KMS-11 (cell line): ENCODE measurements around the gene CCNF.

ENCODE experiments used
- H2AFZ ChIP-seq: fragments of 200-600 bp; sonication (generic); 2 replicates; pipeline ENCODE4 v1.6.1; 2016; ENCODE audit warnings: antibody characterized with exemption, mixed run types, low read depth
- H3K27ac ChIP-seq: fragments of 200-600 bp; sonication (generic); 2 replicates; pipeline ENCODE4 v1.6.1; 2016; ENCODE audit warnings: mild to moderate bottlenecking, mixed run types
- H3K27me3 ChIP-seq: fragments of 200-600 bp; sonication (generic); 2 replicates; pipeline ENCODE4 v1.6.1; 2017; ENCODE audit warnings: mild to moderate bottlenecking, low read depth, mixed run types, moderate library complexity; ENCODE audit not compliant: insufficient read depth
- H3K36me3 ChIP-seq: fragments of 200-600 bp; sonication (generic); 2 replicates; pipeline ENCODE4 v1.6.1; 2017; ENCODE audit warnings: mild to moderate bottlenecking, mixed run types; ENCODE audit not compliant: insufficient read depth
- H3K4me1 ChIP-seq: fragments of 200-600 bp; sonication (generic); 2 replicates; pipeline ENCODE4 v1.6.1; 2016; ENCODE audit warnings: mild to moderate bottlenecking, low read depth, mixed run types; ENCODE audit not compliant: poor library complexity, severe bottlenecking
- H3K4me2 ChIP-seq: fragments of 200-600 bp; sonication (generic); 2 replicates; pipeline ENCODE4 v1.7.0; 2016; ENCODE audit warnings: mild to moderate bottlenecking, mixed run types
- H3K4me3 ChIP-seq: fragments of 200-600 bp; sonication (generic); IDR thresholded peaks from 2 replicates; pipeline ENCODE4 v1.6.1; 2017; ENCODE audit warnings: low read depth, low read length, mixed read lengths; ENCODE audit not compliant: insufficient read depth
- H3K79me2 ChIP-seq: fragments of 200-600 bp; sonication (generic); 2 replicates; pipeline ENCODE4 v1.6.1; 2016; ENCODE audit warnings: low read depth, mixed run types; ENCODE audit not compliant: insufficient read depth
- H3K9ac ChIP-seq: fragments of 200-600 bp; sonication (generic); 2 replicates; pipeline ENCODE4 v1.6.1; 2016; ENCODE audit warnings: mild to moderate bottlenecking, mixed run types
- H4K20me1 ChIP-seq: fragments of 200-600 bp; sonication (generic); 2 replicates; pipeline ENCODE4 v1.6.1; 2016; ENCODE audit warnings: mild to moderate bottlenecking, mixed run types; ENCODE audit not compliant: insufficient read depth
- CTCF ChIP-seq: fragments of 200-600 bp; sonication (generic); conservative IDR thresholded peaks from 2 replicates; pipeline ENCODE4 v1.6.1; 2017; ENCODE audit warnings: low read depth, mild to moderate bottlenecking, antibody characterized with exemption, low read length, moderate library complexity, mixed read lengths

CCNF gene

DNA sequence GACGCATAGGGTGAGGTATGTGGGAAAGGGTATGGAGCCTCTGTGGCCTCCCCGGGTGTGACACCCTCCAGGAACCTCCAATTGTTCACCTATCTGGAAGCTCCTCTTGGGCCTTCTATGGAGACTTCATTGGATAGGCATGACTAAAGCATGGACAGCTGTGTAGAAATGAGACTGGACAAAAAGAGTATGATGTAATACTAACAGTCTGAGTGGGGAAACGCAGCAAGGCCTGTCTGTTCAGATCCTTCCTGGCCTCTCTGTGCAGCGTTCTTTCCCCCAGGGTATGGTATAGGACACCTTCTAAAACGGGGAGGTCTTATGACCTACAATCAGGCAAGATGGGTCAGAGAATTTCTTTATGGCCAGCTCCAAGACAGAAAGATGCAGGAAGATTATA lies 30.7 kb upstream of the CCNF start:
- no peaks in the 10 kb centered on the region for H3K27me3 ChIP-seq
- H3K36me3 ChIP-seq = no peaks in the 10 kb centered on the region
- no peaks in the 10 kb centered on the region for H4K20me1 ChIP-seq
- no peak overlapping the region for H3K27ac ChIP-seq
- H3K9ac ChIP-seq = no peak overlapping the region
- H2AFZ ChIP-seq = no peak overlapping the region
- no peak for TF ChIP-seq CTCF
- H3K4me3 ChIP-seq = no peak overlapping the region
- no peak overlapping the region for H3K4me2 ChIP-seq
- H3K79me2 ChIP-seq = no peaks in the 10 kb centered on the region
- H3K4me1 ChIP-seq = no peaks in the 10 kb centered on the region

DNA sequence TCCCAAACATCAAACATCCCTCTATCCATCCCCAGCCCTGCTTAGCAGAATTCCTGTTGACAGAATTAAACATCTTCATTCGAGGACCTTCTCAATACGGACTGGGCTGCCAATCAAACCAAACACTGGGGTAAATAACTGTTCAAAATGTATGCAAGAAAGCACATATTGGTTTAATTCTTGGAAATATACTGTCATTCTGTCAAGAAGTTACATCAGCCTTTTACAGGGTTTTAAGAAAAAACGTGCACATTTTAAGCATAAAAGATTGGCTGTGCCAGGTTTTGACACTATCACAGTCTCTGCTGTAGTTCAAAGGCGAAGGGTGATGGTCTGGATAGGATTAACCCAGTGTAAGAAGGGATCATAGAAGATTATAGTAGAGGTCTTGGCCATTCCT lies 25.1 kb upstream of the CCNF start:
- Histone ChIP-seq H3K36me3 (no peaks in the 10 kb centered on the region), H3K9ac (no peak overlapping the region), H3K4me1 (no peaks in the 10 kb centered on the region), H3K4me2 (no peak overlapping the region), H3K79me2 (no peaks in the 10 kb centered on the region), H3K27ac (no peak overlapping the region), H3K4me3 (no peak overlapping the region), H4K20me1 (no peaks in the 10 kb centered on the region), H3K27me3 (no peaks in the 10 kb centered on the region), H2AFZ (no peak overlapping the region)
- no peak for TF ChIP-seq CTCF

DNA sequence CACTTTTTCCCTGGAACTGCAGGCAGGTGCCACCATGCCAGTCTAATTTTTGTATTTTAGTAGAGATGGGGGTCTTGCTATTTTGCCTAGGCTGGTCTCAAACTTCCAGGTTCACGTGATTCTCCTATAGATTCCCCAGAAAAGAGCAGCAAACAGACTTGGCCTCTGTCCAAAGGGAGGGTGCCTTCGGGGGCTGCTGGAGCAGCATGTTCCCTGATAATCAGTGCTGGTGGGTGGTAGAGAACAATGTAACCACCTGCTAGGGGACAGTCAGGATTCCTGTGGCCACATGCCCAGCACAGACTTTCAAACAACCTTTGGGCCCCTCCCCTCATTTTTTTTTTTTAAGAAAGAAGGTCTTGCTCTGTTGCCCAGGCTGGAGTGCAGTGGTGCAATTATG lies 14.2 kb upstream of the CCNF start:
- TF ChIP-seq CTCF = no peak
- Histone ChIP-seq H3K27me3 (no peaks in the 10 kb centered on the region), H3K27ac (no peak overlapping the region), H3K79me2 (no peaks in the 10 kb centered on the region), H3K4me2 (no peak overlapping the region), H4K20me1 (no peaks in the 10 kb centered on the region), H3K36me3 (no peaks in the 10 kb centered on the region), H3K9ac (no peak overlapping the region), H3K4me1 (no peaks in the 10 kb centered on the region), H2AFZ (no peak overlapping the region), H3K4me3 (no peak overlapping the region)

- Histone ChIP-seq H3K4me2 (no peak overlapping the region), H2AFZ (no peak overlapping the region), H3K9ac (no peak overlapping the region), H3K4me3 (no peak overlapping the region), H4K20me1 (no peaks in the 10 kb centered on the region), H3K36me3 (no peaks in the 10 kb centered on the region), H3K79me2 (no peaks in the 10 kb centered on the region), H3K27ac (no peak overlapping the region), H3K27me3 (no peaks in the 10 kb centered on the region), H3K4me1 (no peaks in the 10 kb centered on the region)
- no peak for TF ChIP-seq CTCF
Measured at GRCh38 chr16:2420035-2420434, 9.2 kb upstream of the CCNF start.
